A549 (cell line): Measurements from ENCODE around the gene RUSF1. TPM values are rescaled to one million over a fixed set of nuclear protein-coding genes. Genes with fewer than 3 reads are reported as not detected.

ENCODE experiments used
- ATAC-seq, 2 experiments: fragments of 200-7000 bp in 1 of 2; fragments of >200 bp in 1 of 2; cut with Nextera tagmentation in 1 of 2; cut with Tn5 transposase in 1 of 2; 3 replicates each; pipeline versions ENCODE4 v1.8.0 to v1.9.1; 2018 to 2020; ENCODE audit warnings: mild to moderate bottlenecking in 1 of 2, moderate library complexity in 1 of 2
- CTCF ChIA-PET: fragments of 300-600 bp; sonication (Branson Sonifier 250); formaldehyde crosslinking; extraction: SDS; loops from one replicate; lab custom pipeline; 2021; ENCODE audit warnings: antibody characterized with exemption, inconsistent platforms; lab: Yijun Ruan, JAX
- POLR2A ChIA-PET: fragments of 350-600 bp; formaldehyde crosslinking; extraction: SDS; loops from one replicate; lab custom pipeline; 2021; ENCODE audit warnings: antibody characterized with exemption, inconsistent platforms; lab: Yijun Ruan, JAX
- DNase-seq, 2 experiments: peaks; one replicate each; pipeline versions ENCODE4 v3.0.0 to v3.0.0-alpha.2; 2011 to 2016; ENCODE audit warnings: low read depth in 1 of 2, low spot score in 1 of 2
- FAIRE-seq: peaks from 2 replicates; lab custom pipeline; 2011; peaks lifted over from hg19 to GRCh38; lab: Jason Lieb, UNC
- H3K27ac ChIP-seq, 2 experiments: fragments of >200 bp; sonication (Bioruptor Twin); formaldehyde crosslinking; 3 replicates each; pipeline ENCODE4 v1.5.1; 2016 to 2017
- H3K4me1 ChIP-seq: fragments of >200 bp; sonication (Bioruptor Twin); formaldehyde crosslinking; 3 replicates; pipeline ENCODE4 v1.6.1; 2016
- H3K4me2 ChIP-seq: fragments of >200 bp; sonication (Bioruptor Twin); formaldehyde crosslinking; 3 replicates; pipeline ENCODE4 v1.6.1; 2016
- H3K4me3 ChIP-seq: fragments of >200 bp; sonication (Bioruptor Twin); formaldehyde crosslinking; 3 replicates; pipeline ENCODE4 v1.5.1; 2016
- H3K9me3 ChIP-seq: fragments of >200 bp; sonication (Bioruptor Twin); formaldehyde crosslinking; 3 replicates; pipeline ENCODE4 v1.6.1; 2016
- ATOH8 ChIP-seq: fragments of 250-450 bp; sonication (Bioruptor Pico); IDR thresholded peaks from 2 replicates; pipeline ENCODE4 v1.5.0; 2020; ENCODE audit warnings: low read depth, mild to moderate bottlenecking, moderate library complexity
- BHLHE40 ChIP-seq: IDR thresholded peaks from 2 replicates; pipeline ENCODE4 v1.6.1; 2012; ENCODE audit warnings: low read depth, low read length, inconsistent platforms
- CBX2 ChIP-seq: fragments of 200-600 bp; sonication (generic); IDR thresholded peaks from 2 replicates; pipeline ENCODE4 v1.6.1; 2016; ENCODE audit warnings: low read depth, mild to moderate bottlenecking, borderline replicate concordance
- CBX8 ChIP-seq: fragments of 200-600 bp; sonication (generic); IDR thresholded peaks from 2 replicates; pipeline ENCODE4 v1.6.1; 2016
- CEBPB ChIP-seq, 2 experiments: fragments of >200 bp in 1 of 2; sonication (Bioruptor Twin) in 1 of 2; formaldehyde crosslinking in 1 of 2; IDR thresholded peaks; 2 replicates each; pipeline ENCODE4 v1.6.1; 2012 to 2016
- EHMT2 ChIP-seq: fragments of 200-600 bp; sonication (generic); IDR thresholded peaks from 2 replicates; pipeline ENCODE4 v1.6.1; 2016; ENCODE audit warnings: antibody characterized with exemption, low read depth, mild to moderate bottlenecking, moderate library complexity
- ELK1 ChIP-seq: fragments of 150-350 bp; IDR thresholded peaks from 2 replicates; pipeline ENCODE4 v1.6.1; 2014; ENCODE audit warnings: low read depth, mild to moderate bottlenecking, low read length
- EP300 ChIP-seq, 2 experiments: fragments of >200 bp; sonication (Bioruptor Twin); formaldehyde crosslinking; IDR thresholded peaks; 2 replicates in 1 of 2; 3 replicates in 1 of 2; pipeline ENCODE4 v1.6.1; 2016 to 2017
- ESRRA ChIP-seq: fragments of 150-350 bp; IDR thresholded peaks from 2 replicates; pipeline ENCODE4 v1.6.1; 2014; ENCODE audit warnings: mild to moderate bottlenecking, low read length, borderline replicate concordance
- FOSB ChIP-seq: fragments of 250-450 bp; sonication (Bioruptor Pico); IDR thresholded peaks from 2 replicates; pipeline ENCODE4 v1.5.0; 2020; ENCODE audit warnings: mild to moderate bottlenecking, moderate library complexity
- FOSL2 ChIP-seq, 2 experiments: fragments of 450-650 bp in 1 of 2; fragments of >200 bp in 1 of 2; sonication (Bioruptor Twin) in 1 of 2; formaldehyde crosslinking; IDR thresholded peaks; 2 replicates each; pipeline versions ENCODE4 v1.5.0 to v1.6.1; 2016 to 2020; ENCODE audit warnings: mild to moderate bottlenecking in 1 of 2, moderate library complexity in 1 of 2
- FOXS1 ChIP-seq: fragments of 250-450 bp; sonication (Bioruptor Pico); IDR thresholded peaks from 2 replicates; pipeline ENCODE4 v1.5.0; 2020; ENCODE audit warnings: mild to moderate bottlenecking, moderate library complexity
- HES2 ChIP-seq: fragments of >200 bp; sonication (Bioruptor Twin); formaldehyde crosslinking; IDR thresholded peaks from 2 replicates; pipeline ENCODE4 v1.6.1; 2016
- HEYL ChIP-seq: fragments of 250-450 bp; sonication (Bioruptor Pico); IDR thresholded peaks from 2 replicates; pipeline ENCODE4 v1.8.0; 2021; ENCODE audit warnings: mild to moderate bottlenecking, moderate library complexity
- HOXA7 ChIP-seq: fragments of 250-450 bp; sonication (Bioruptor Pico); IDR thresholded peaks from 2 replicates; pipeline ENCODE4 v1.5.0; 2020; ENCODE audit warnings: mild to moderate bottlenecking, moderate library complexity
- JUNB ChIP-seq: fragments of >200 bp; sonication (Bioruptor Twin); formaldehyde crosslinking; IDR thresholded peaks from 2 replicates; pipeline ENCODE4 v1.6.1; 2016
- KDM1A ChIP-seq: fragments of 200-600 bp; sonication (generic); IDR thresholded peaks from 2 replicates; pipeline ENCODE4 v1.6.1; 2016; ENCODE audit warnings: low read depth, mild to moderate bottlenecking
- MAFK ChIP-seq: fragments of 450-650 bp; IDR thresholded peaks from 2 replicates; pipeline ENCODE4 v1.6.1; 2014; ENCODE audit not compliant: partially characterized antibody
- MAX ChIP-seq: IDR thresholded peaks from 2 replicates; pipeline ENCODE4 v1.6.1; 2012
- MAZ ChIP-seq: fragments of 150-350 bp; IDR thresholded peaks from 2 replicates; pipeline ENCODE4 v1.6.1; 2014; ENCODE audit warnings: antibody characterized with exemption, low read depth, low read length, borderline replicate concordance
- NFE2L2 ChIP-seq: fragments of 150-350 bp; conservative IDR thresholded peaks from 2 replicates; pipeline ENCODE4 v1.6.1; 2014; ENCODE audit warnings: low read length
- NPAS2 ChIP-seq: fragments of 250-450 bp; sonication (Bioruptor Pico); IDR thresholded peaks from 2 replicates; pipeline ENCODE4 v1.8.0; 2022; ENCODE audit warnings: mild to moderate bottlenecking, moderate library complexity, borderline replicate concordance
- PHF8 ChIP-seq: fragments of 200-600 bp; sonication (generic); IDR thresholded peaks from 2 replicates; pipeline ENCODE4 v1.6.1; 2016; ENCODE audit warnings: low read depth, mild to moderate bottlenecking, antibody characterized with exemption, moderate library complexity, borderline replicate concordance
- POLR2A ChIP-seq: IDR thresholded peaks from 2 replicates; pipeline ENCODE4 v1.6.1; 2012; ENCODE audit warnings: mild to moderate bottlenecking, low read length
- RFX5 ChIP-seq: fragments of 450-650 bp; IDR thresholded peaks from 2 replicates; pipeline ENCODE4 v1.7.1; 2014; ENCODE audit warnings: antibody characterized with exemption, mild to moderate bottlenecking, moderate library complexity
- RNF2 ChIP-seq: fragments of 200-600 bp; sonication (generic); IDR thresholded peaks from 2 replicates; pipeline ENCODE4 v1.6.1; 2016; ENCODE audit warnings: low read depth, mild to moderate bottlenecking, antibody characterized with exemption, moderate library complexity, borderline replicate concordance
- SREBF2 ChIP-seq: fragments of 450-650 bp; IDR thresholded peaks from 2 replicates; pipeline ENCODE4 v1.6.1; 2014; ENCODE audit warnings: mild to moderate bottlenecking, moderate library complexity
- TP53 ChIP-seq: fragments of 250-450 bp; sonication (Bioruptor Pico); IDR thresholded peaks from 2 replicates; pipeline ENCODE4 v1.5.0; 2021; ENCODE audit warnings: mild to moderate bottlenecking, moderate library complexity
- USF2 ChIP-seq: fragments of 450-650 bp; IDR thresholded peaks from 2 replicates; pipeline ENCODE4 v1.6.1; 2014; ENCODE audit warnings: antibody characterized with exemption
- WGBS: methylation state at CpG from one replicate; pipeline ENCODE4 v1.1.6; 2017; ENCODE audit errors: missing lambda C conversion rate; 5-methylcytosine and 5-hydroxymethylcytosine counted together
- polyA plus RNA-seq, 4 experiments: library from polyadenylated mRNA; depleted of rRNA in 3 of 4; stranded (reverse); fragments of >200 nt; fragmentation: RNase III in 1 of 4; extraction: RNeasy Plus Mini Kit Qiagen cat#74134 plus additional on column Dnase treatment in 1 of 4; gene quantifications; 2 replicates in 3 of 4; 3 replicates in 1 of 4; pipeline ENCODE4 v1.2.3, GENCODE V29; 2011 to 2017
- TF ChIP-seq, protein P1 (sequence below): fragments of >200 bp; sonication (Bioruptor Twin); formaldehyde crosslinking; IDR thresholded peaks from 3 replicates; pipeline ENCODE4 v1.5.1; 2016
- TF ChIP-seq, protein P2 (sequence below): IDR thresholded peaks from 2 replicates; pipeline ENCODE4 v1.6.1; 2012; ENCODE audit warnings: low read depth, borderline replicate concordance

Gene RUSF1
- polyA plus RNA-seq, 2 of the 4 experiments (the other 2 are of a cell fraction), result 27.8 to 35.3 TPM

DNA sequence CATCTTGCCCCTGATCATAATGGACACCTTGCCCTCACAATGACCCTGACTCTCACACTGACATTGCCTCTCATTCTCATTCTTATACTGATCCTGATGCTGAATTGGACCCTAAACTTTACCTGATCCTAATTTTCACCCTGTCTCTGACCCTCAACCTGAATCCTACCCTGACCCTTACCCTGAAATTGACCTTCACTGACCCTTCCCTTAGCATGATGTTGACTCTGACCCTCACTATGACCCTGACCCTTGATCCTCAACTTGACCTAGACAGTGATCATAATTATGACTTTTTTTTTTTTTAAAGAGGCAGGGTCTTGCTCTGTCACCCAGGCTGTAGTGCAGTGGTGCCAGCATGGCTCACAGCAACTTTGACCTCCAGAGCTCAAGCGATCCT lies 22.9 kb upstream of the RUSF1 start:
- Histone ChIP-seq H3K4me2 (no peak overlapping the region), H3K9me3 (peaks cover 6% of the 10 kb centered on the region; the same call in 2 of the 3 replicates), H3K4me3 (no peak overlapping the region), H3K27ac (no peak overlapping the region), H3K4me1 (no peaks in the 10 kb centered on the region)
- no peak for FAIRE-seq
- DNase-seq, result no peak
- ChIA-PET CTCF (no interaction called here), POLR2A (no interaction called here)
- 0% methylated on average over 1 of the region's 1 CpG for WGBS
- TF ChIP-seq PHF8 (no peak), RFX5 (no peak), ATOH8 (CRISPR knock-in tag) (no peak), TP53 (CRISPR knock-in tag) (no peak), HEYL (no peak), HES2 (no peak), FOXS1 (CRISPR knock-in tag) (no peak), CEBPB (IDR thresholded peaks at IDR 0.05) (no peak), EP300 (IDR thresholded peaks at IDR 0.05) (no peak), FOSB (CRISPR knock-in tag) (no peak), MAFK (no peak), HOXA7 (CRISPR knock-in tag) (no peak), RNF2 (no peak), ESRRA (no peak), MAZ (no peak)
- TF ChIP-seq, protein P1, sequence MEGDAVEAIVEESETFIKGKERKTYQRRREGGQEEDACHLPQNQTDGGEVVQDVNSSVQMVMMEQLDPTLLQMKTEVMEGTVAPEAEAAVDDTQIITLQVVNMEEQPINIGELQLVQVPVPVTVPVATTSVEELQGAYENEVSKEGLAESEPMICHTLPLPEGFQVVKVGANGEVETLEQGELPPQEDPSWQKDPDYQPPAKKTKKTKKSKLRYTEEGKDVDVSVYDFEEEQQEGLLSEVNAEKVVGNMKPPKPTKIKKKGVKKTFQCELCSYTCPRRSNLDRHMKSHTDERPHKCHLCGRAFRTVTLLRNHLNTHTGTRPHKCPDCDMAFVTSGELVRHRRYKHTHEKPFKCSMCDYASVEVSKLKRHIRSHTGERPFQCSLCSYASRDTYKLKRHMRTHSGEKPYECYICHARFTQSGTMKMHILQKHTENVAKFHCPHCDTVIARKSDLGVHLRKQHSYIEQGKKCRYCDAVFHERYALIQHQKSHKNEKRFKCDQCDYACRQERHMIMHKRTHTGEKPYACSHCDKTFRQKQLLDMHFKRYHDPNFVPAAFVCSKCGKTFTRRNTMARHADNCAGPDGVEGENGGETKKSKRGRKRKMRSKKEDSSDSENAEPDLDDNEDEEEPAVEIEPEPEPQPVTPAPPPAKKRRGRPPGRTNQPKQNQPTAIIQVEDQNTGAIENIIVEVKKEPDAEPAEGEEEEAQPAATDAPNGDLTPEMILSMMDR, result no peak
- no peak for ATAC-seq

GRCh38 chr16:31530405-31530804 lies 22.2 kb upstream of the RUSF1 start:
- POLR2A ChIA-PET, result no interaction called here
- FAIRE-seq, result no peak
- 45% methylated on average over 5 of the region's 5 CpGs for WGBS

GRCh38 chr16:31529937-31530312 lies 21.7 kb upstream of the RUSF1 start:
- ChIA-PET POLR2A (no interaction called here), CTCF (interaction anchor here (1.6 kb wide), 1 partner anchor 339 kb away, joined by 5 read pairs; no protein-coding TSS in a partner anchor)
- H3K4me3 ChIP-seq, result peak overlapping the region; percentile 26; the same call in 1 of the 3 replicates
- peak; percentile 37 to 55; a peak in 5 of 6 replicates for ATAC-seq
- no peaks in the 10 kb centered on the region for H3K4me1 ChIP-seq
- no peak overlapping the region for H3K27ac ChIP-seq
- WGBS, result 23% methylated on average over 14 of the region's 17 CpGs
- no peak for DNase-seq
- peak overlapping the region; percentile 69 for H3K4me2 ChIP-seq
- peaks cover 6% of the 10 kb centered on the region; the same call in 2 of the 3 replicates for H3K9me3 ChIP-seq
- no peak for FAIRE-seq
- TF ChIP-seq CBX8, result no peak
- TF ChIP-seq CBX2, result no peak
- TF ChIP-seq ELK1, result no peak
- TF ChIP-seq BHLHE40, result no peak
- TF ChIP-seq MAX, result no peak
- TF ChIP-seq, protein P2, sequence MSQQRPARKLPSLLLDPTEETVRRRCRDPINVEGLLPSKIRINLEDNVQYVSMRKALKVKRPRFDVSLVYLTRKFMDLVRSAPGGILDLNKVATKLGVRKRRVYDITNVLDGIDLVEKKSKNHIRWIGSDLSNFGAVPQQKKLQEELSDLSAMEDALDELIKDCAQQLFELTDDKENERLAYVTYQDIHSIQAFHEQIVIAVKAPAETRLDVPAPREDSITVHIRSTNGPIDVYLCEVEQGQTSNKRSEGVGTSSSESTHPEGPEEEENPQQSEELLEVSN, result no peak
- no peak for TF ChIP-seq EHMT2
- TF ChIP-seq FOSB (CRISPR knock-in tag), result no peak
- TF ChIP-seq POLR2A, result no peak
- TF ChIP-seq KDM1A, result no peak
- no peak for TF ChIP-seq USF2
- TF ChIP-seq MAZ, result no peak
- no peak for TF ChIP-seq JUNB
- no peak for TF ChIP-seq HOXA7 (CRISPR knock-in tag)
- TF ChIP-seq NFE2L2, result no peak
- TF ChIP-seq FOSL2 (IDR thresholded peaks at IDR 0.05), result no peak
- TF ChIP-seq FOSL2 (CRISPR knock-in tag; IDR thresholded peaks at IDR 0.05), result no peak

More at GRCh38 chr16:31530405-31530804, 22.2 kb upstream of the RUSF1 start:
- no peak for ATAC-seq
- peak; percentile 40 for TF ChIP-seq MAFK
- no peak for TF ChIP-seq NPAS2 (CRISPR knock-in tag)
- no peak for TF ChIP-seq SREBF2
- no peak for DNase-seq
- Histone ChIP-seq H3K27ac (no peak overlapping the region), H3K4me2 (peak overlapping the region; percentile 69; the same call in 1 of the 3 replicates), H3K4me3 (no peak overlapping the region), H3K9me3 (peaks cover 6% of the 10 kb centered on the region; the same call in 2 of the 3 replicates), H3K4me1 (no peaks in the 10 kb centered on the region)
- CTCF ChIA-PET, result no interaction called here
